GM08714 (cell line): ENCODE results near the gene FCN1.

Experiments used
- H3K4me3 ChIP-seq: fragments of 200-500 bp; sonication (Bioruptor generic); 2 replicates; pipeline ENCODE4 v1.5.1; 2014; ENCODE audit warnings: mild to moderate bottlenecking, low read length, inconsistent platforms
- ZNF274 ChIP-seq: IDR thresholded peaks from 2 replicates; pipeline ENCODE4 v1.6.1; 2012; ENCODE audit warnings: mild to moderate bottlenecking, low read depth, low read length

Gene FCN1

DNA sequence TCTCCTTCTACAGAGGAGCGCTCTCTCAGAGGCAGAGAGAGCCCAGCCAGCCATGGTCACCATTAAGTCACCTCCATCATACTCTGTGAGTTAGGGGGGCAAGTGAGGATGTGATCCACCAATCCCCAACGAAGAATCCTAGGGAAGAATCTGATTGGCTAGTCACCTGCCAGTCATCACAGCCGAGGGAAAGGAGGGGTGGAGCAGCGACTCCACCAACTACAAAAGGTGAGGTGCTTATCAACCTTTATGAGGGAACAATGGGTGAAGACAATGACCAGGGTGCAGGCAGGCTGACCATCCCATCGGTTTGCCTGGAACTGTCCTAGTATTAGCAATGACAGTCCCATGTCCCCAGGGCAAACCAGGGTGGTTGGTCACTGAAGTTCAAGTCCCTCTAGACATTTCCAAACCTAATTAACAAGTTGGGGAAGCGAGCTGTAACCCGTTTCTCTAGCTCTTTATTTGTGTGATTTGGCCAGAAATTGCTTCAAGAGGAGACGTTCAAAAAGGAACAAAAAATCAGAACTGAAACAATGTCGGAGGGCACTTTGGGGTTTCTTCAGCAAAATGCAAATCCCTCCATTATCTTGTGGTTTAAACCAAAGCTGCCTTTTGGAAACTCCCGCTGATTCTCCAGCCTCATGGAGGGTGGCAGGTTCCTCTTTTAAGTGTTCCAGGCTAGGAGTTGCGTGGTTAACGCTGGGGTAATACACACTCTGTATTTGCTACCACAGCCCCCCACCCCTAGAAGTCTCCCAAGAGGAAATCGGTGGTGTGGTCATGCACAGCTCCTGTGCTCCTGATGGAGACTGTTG lies 18.8 kb upstream of the FCN1 start:
- TF ChIP-seq ZNF274, result no peak
- H3K4me3 ChIP-seq, result no peak overlapping the region; the same call in 1 of the 2 replicates

DNA sequence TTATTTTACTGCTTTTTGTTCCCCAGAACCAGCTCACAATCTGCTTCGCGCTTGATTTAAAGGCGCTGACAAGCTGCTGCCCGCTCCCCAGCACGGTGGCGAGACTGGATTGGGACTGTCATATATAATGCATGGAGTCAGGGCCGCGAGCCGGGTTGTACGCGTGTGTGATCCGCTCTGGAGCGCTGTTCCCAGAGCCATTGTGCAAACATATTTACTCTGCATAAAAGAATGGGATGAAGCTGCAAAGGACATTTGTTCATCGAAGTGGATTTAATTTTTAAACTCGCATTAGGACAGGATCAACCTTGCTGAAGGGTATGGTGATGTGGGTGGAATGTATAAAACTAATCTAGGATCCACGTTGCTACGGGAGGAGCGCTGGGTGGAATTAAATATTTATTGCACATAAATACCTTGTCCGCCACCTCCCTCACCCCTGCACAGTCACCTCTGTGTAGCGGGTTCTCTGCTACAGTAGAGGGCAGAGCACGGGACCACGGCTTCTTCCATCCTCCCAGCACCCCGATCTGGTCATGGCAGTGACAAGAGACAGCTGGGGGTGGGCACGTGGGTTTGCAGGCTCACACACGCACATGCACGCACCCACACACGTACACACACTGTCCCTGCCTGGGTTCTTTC lies 18.1 kb upstream of the FCN1 start:
- no peak overlapping the region; the same call in 1 of the 2 replicates for H3K4me3 ChIP-seq

DNA sequence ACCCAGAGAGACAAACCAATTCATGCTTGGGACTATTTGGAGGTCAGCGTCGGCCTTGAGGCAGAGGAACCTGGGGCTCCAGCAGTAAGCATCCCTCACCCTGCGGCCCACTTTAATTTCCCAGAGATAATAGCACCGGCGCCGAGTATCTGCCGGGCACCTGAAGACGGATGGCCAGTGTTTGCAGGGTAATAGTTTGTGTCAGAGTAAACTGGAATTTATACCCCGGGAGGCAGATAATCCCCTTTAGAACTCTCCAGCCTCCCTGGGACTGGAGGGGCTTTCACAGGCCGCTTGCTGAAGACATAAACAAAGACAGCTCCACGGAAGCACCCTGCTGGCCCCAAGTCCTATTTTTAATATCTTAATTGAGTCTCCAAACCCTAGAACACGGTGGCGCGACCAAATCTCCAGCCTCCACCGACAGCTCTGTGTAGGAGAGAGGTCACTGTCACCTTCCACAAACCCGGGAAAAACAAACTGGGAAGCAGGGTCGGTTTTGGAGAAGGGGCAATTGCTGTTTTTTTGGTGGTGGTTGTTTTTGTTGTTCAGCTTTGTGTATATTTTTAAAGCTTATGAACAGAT lies 17.4 kb upstream of the FCN1 start:
- H3K4me3 ChIP-seq, result no peak overlapping the region
- no peak for TF ChIP-seq ZNF274

More for the DNA sequence above, 18.1 kb upstream of the FCN1 start:
- TF ChIP-seq ZNF274, result no peak

DNA sequence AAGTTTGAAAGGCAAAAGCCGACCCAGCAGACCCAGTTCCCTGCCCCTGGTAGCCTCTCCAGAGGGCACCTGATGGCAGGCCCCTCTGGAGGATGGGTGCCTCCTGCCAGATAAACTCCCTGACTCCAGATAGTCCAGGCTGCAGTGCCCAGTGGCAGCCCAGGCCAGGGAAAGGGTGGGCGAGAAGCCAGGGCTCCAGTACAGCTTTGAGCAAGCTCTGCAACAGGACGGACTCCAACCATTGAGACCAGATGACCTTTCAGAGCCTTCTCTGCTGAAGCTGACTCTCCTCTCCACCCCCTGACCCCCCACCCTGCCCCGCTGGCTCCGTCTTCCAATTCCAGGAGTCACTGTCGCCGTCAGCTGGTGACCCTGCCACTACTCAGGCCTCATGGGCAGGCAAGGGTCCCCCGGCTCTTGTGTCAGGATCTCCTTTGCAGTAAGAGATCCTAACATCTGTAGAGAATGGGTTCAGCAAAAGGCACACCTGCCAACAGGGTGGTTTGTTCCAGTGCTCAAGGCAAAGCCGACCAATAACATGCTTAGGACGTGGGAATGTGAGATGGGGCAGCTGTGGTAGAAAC lies 15.5 kb upstream of the FCN1 start:
- no peak for TF ChIP-seq ZNF274
- H3K4me3 ChIP-seq, result no peak overlapping the region

DNA sequence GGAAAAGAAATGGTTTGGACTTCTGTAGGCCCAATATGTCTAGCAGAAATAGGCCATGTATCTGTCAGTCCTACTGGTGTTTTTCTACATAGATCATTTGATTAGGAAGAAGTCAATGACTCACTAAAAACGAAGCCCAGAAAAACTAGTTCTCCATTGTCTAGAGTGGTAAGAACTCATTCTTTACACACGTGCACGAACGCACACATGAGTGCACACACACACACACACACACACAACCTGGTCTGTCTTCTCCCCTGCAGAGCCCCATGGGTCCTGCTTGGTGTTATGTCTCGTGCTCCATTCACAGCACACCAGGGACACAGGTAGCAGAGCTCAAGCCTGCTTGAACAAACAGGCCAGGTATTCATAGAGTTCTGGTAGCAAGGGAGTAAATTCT lies 14.9 kb upstream of the FCN1 start:
- no peak for TF ChIP-seq ZNF274
- H3K4me3 ChIP-seq, result no peak overlapping the region

DNA sequence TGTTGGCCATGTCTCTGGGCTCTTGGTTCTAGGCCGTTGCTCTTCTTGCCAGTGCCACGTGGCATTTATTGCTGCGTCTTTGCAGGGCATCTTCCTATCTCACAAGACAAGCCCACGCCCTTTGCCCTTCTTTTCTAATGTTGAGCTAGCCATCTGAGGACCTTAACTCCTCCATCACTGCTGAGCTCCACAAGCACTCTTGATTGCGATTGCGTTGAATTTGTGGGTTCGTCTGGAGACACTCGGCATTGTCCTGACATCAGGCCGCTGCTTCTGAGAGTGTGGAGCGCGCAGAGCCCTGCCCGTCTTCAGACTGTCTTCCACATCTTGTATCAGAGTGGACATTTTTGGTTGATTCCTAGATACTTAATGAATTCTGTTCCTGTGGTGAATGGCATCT lies 14.5 kb upstream of the FCN1 start:
- H3K4me3 ChIP-seq, result no peak overlapping the region
- TF ChIP-seq ZNF274, result no peak

DNA sequence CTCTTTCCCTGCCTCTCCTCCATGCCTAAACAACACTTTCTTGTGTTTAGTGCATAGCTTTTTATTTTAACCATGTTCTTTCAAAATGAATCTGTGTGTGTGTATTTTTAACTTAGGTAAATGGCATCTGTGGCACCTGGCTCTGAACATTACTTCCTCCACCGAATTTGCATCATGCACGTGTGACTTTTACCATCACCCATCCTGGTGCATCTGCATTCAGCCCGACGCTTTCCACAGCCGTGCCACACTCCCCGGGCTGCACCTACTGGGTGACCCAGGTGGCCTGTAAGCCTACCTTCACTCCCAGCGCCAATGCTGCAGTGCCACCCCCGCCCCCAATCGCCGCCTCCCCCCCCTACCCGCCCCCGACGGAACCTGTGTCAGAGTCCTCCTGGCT lies 12.7 kb upstream of the FCN1 start:
- H3K4me3 ChIP-seq, result no peak overlapping the region
- TF ChIP-seq ZNF274, result no peak

DNA sequence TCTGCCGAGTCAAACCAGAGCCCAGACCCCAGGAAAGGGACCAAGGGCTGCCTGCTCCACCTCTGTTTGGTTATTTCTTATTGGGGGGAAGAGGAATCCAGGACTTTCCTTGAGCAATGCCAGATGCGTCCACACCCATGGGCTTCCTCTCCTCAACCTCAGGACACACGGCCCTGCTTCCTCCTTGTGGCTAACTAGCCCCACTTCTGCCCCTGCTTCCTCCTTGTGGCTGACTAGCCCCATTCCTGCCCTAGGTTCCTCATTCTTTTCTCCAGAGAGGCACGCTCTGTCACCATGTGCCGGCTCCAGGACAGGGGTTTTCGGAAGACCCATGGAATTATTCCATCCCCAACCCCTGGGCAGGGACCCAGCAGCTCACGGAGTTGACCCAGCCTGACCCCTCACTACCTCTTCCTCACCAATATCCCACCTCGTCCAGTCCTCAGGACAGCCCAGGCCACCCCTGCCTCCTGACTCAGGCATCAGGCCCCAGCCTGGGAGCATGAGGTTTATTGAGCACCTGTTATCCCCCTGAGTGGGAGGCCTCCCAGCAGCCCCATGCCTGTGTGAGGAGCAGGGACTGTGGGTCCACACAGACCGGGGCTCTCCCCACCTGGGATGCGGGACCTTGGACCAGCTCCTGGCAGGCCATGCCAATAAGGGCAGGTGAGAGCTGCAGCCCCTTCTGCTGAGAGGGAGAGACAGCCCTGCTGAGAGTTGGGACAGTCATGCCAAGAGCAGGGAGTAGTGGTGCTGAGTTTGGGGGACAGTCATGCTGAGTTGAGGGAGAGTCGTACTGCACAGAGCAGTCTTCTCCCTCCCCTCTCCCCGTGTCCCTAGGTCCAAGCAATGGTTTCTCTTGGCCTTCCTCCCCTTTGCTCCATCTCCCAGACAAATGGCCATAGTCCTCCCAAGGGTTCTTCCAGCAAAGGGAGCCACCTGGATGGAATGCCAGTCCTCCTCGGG lies 11.8 kb upstream of the FCN1 start:
- TF ChIP-seq ZNF274, result no peak
- H3K4me3 ChIP-seq, result no peak overlapping the region

DNA sequence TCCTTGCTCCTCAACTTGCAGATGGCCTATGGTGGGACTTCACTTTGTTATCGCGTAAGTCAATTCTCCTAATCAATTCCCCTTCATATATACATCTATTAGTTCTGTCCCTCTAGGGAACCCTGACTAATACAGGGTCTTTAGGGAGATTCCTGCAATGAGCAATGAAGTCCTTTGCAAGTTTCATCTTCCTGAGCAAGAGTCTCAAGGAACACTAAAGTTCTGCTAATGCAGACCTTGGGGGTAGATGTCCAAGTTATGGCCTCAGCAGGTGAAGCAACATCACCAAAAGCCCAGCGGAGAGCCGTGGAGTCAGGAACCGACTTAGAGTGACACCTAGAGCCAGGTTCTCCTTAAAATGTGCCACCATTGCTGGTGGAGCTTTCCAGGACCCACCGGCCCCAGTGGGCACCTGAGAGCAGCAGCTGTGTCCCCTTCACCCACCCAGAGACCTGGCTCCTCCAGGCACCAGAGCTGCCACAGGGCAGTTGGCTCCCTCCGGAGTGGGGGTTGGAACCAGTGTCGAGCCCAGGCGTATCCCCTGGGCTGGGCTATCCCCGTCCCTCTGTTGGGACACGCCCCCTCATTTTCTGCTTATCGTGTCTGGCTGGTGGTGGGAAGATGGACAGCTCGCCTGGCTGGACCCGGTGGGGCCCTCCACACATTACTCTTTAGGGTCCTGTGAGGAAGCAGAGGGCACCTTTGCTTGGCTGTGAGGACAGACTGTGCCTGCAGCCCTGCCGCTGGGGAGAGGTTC lies 10.9 kb upstream of the FCN1 start:
- no peak overlapping the region for H3K4me3 ChIP-seq
- no peak for TF ChIP-seq ZNF274

DNA sequence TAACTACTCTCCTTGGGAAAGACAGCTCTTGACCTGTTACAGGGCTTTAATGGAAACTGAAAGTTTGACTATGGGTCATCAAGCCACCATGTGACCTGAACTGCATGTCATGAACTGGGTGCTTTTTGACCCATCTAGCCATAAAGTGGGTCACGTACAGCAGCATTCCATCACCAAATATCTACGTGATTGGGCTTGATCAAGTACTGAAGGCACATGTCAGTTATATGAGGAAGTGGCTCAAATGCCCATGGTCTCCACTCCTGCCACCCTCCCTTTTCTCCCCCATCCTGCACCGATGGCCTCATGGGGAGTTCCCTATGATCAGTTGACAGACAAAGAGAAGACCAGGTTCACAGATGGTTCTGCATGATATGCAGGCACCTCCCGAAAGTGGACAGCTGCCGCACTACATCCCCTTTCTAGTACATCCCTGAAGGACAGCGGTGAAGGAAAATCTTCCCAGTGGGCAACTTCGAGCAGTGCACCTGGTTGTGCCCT lies 7.3 kb upstream of the FCN1 start:
- no peak for TF ChIP-seq ZNF274
- no peak overlapping the region for H3K4me3 ChIP-seq

DNA sequence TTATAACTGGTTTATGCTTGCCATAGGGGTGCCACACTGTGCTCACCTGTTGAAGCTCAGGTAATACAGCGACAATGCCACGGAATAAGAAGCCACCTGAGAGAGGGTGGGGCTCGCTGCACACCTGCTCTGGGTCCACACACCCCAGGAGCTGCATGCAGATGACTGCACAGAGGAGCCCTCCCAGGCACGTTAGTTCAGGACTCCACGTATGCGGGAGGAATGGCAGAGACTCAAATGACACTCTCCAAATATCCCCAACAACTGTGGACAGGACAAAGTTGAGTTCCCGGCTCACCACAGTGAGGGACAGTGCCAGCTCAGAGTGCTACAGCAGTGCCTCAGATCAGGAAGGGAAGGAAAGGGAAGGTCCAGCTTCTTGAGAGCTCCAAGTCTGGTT lies 5.8 kb upstream of the FCN1 start:
- no peak for TF ChIP-seq ZNF274
- no peak overlapping the region for H3K4me3 ChIP-seq

DNA sequence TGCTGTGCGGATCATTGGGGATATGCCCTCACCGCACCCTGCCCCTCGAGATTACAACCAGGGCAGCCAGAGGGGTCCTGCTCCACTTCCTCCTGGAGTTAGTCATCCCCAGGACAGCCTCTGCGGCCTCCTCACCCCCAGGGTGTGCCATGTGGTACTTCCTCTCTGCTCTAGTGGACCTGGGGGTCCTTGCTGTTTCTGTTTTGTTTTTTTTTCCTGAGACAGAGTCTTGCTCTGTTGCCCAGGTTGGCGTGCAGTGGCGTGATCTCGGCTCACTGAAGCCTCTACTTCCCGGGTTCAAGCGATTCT lies 5.2 kb upstream of the FCN1 start:
- TF ChIP-seq ZNF274, result no peak
- H3K4me3 ChIP-seq, result no peak overlapping the region

DNA sequence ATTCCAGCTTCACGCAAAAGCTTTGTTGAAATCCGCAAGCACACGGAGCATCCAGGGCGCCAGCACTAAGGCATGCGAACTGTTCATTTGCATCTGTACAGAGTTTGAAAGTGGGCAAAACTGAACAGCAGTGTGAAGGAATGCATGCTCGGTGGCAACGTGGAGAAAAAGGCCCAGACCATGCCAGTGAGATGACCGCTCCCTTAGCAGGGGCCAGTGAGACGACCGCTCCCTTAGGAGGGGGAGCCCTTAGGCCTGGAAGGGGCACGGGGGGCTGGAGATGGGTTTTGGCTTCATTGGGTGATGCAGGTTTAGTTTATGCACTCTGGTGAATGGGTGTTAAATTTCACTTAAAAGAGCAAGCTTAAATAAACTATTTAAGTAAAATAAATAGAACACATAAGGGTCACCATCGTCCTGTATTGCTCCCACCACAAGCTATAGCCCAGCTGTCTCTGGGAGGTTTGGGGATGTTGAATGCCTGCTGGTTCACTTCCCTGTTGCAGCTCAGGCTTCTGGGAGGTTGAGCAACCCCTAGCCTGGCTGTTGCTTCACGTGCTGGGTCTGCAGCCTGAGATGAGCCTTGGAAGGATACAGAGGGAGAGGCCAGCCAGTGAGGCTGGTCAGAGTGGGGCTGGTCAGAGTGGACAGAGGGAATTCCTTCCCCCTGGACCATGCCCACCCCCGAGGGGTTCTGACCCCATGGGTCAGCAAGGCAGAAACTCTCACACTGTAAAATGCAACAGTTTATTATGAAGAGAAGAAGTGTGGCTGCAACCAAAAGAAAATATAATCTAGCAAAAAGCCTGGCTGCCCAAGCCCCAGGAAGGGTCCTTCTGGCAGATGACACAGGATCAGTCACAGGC lies 4.6 kb upstream of the FCN1 start:
- no peak for TF ChIP-seq ZNF274
- H3K4me3 ChIP-seq, result no peak overlapping the region
